ENCODE data around the gene ILDR1.

DNA sequence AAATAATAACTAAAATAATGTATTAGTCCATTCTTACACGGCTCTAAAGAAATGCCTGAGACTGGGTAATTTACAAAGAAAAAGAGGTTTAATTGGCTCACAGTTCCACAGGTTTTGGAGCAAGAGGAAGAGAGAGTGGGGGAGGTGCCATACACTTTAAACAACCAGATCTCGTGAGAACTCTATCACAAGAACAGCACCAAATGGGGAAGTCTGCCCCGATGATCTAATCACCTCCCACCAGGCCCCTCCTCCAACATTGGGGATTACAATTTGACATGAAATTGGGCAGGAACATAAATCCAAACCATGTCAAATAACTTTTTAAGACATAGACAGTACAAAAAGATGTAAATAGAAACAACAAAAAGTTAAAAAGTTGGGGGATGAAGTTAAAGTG lies 63.2 kb downstream of the ILDR1 start:
- TF ChIP-seq, protein P1, sequence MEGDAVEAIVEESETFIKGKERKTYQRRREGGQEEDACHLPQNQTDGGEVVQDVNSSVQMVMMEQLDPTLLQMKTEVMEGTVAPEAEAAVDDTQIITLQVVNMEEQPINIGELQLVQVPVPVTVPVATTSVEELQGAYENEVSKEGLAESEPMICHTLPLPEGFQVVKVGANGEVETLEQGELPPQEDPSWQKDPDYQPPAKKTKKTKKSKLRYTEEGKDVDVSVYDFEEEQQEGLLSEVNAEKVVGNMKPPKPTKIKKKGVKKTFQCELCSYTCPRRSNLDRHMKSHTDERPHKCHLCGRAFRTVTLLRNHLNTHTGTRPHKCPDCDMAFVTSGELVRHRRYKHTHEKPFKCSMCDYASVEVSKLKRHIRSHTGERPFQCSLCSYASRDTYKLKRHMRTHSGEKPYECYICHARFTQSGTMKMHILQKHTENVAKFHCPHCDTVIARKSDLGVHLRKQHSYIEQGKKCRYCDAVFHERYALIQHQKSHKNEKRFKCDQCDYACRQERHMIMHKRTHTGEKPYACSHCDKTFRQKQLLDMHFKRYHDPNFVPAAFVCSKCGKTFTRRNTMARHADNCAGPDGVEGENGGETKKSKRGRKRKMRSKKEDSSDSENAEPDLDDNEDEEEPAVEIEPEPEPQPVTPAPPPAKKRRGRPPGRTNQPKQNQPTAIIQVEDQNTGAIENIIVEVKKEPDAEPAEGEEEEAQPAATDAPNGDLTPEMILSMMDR (IDR thresholded peaks at IDR 0.05): no peak
- no peak for TF ChIP-seq EP300 (IDR thresholded peaks at IDR 0.05)
